ELR (cell line): ENCODE data around the gene EIF4E3.
A peak's percentile ranks its signal among the peaks of the same experiment; 100 is the strongest.

Source experiments
- DNase-seq: peaks from one replicate; pipeline ENCODE4 v3.0.0-alpha.2; 2015; ENCODE audit warnings: low read depth

Gene EIF4E3

DNA sequence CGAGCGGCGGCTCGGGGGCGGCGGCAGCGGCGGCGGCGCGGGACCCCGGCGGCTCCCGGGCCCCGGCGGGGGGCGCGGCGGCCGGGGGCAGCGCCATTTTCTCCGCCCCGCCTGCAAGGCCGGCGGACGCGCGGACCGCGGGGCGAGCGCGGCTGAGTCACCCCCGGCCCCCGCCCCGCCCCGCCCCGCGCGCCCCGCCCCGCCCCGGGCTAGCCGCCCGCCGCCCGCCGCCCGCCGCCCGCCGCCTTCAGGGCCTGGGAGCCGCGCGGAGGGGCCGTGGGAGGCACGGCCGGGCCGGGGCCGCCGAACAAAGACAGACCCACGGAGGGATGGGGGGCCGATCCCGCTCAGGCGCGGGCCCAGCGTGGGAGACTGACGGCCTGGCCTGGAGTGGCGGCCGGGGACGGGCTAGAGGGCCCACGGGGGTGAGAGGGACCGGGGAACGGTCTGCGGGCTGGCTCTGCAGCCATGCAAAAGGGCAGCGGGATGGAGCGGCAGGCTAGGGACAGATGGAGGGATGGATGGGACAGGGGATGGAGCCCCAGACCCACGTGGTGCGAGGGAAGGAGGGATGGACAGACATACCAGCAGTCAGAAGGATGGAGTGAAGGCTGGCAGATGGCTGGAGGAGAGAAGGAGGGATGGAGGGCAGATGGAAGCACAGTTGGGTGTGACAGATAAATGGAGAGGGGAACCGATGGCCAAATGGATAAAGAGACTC lies at the start of gene EIF4E3:
TSS of gene EIF4E3 (minus strand) at position 132 of the 721 bp plus-strand sequence. CDS start at position 97, 35 bp downstream.
- peak; percentile 49 for DNase-seq

DNA sequence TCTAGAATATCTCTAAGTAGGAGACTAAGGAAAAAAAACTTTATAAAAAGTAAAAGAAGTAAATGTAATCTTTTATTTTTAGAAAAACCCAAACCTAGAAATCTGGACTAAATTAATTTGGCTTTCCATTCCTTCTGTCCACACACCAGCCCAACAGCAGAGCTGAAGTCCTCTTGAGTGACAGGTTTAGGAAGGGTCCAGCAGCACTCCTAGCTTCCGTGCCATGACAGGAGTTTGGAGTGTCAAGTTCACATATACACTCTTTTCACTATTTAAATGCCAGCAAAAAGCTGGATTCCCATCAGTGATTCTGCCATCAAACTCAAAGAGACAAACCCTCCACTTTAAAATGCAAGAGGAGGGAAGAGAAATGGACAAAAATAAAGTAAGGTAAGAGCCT lies 46.7 kb upstream of the EIF4E3 start:
- no peak for DNase-seq

DNA sequence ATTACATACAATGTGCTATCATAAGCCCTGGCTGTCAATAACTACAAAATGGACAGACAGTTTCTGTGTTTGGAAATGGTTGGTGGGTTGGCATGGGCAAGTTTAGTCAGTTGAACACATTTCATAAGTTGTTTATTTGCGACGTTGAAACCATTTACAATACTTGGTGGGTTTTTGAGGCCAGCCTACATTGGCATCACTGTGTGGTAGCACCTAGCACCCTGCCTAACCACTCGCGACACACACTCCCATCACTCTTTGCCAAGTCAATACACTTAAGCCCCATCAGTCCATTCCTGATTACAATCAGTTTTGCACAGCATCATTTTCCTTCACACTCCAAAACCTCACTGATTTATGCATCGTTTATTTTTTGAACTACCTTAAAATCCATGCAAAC lies 45.9 kb upstream of the EIF4E3 start:
- no peak for DNase-seq

DNA sequence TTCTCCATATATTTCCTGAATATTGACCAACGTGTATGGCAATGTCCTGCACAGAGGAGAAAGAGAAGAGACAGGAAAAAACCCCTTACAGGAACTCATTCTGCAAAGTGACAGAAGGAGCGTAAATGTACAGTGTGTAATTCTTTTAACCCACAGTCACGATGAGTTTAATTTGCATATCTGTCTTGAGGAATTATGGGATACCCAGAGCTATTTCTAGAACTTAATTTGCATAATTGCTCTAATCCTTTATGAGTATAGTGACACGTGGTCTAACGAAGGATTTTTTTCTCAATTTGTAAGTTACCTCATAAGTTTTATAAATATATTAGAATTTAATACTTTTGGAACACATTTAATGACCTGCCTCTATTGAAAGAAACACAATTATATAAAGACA lies 38.2 kb upstream of the EIF4E3 start:
- DNase-seq = no peak

DNA sequence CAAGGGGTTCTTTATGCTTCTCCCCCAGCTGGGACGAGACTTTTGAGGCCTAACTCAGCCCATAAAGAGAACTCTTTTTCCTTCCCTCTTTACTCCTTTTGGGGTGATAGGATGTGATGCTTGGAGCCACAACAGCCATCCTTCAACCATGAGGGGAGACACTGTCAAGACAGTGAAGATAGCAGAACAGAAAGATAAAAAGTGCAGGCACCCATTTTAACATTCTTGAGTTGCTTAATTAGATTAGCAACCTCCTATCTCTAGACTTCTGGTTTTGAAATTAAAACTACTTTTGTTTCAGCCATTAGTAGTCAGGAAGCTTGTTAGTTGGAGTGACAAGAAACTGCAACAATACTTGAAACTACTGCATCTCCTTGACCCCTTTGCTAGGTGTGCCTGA lies 34.9 kb upstream of the EIF4E3 start:
- DNase-seq = no peak

DNA sequence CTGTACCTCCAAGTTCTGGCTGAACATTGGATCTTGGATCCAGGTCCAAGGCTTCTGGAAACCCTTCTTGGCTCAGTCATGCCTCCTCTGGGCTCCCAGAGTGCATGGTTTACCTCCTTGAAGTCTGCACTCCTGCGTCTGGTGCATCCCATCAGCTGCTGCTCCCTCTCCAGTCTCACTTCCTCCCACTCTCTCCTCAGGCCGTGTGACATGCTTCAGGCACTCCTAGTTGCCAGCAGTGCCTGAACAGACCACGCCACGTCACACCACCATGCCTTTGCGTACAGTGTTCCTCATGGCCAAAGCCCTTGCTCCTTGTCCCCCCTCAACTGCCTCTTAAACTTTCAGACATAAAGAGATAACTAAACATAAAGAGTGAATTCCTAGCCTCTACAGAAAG lies 34.2 kb upstream of the EIF4E3 start:
- no peak for DNase-seq

DNA sequence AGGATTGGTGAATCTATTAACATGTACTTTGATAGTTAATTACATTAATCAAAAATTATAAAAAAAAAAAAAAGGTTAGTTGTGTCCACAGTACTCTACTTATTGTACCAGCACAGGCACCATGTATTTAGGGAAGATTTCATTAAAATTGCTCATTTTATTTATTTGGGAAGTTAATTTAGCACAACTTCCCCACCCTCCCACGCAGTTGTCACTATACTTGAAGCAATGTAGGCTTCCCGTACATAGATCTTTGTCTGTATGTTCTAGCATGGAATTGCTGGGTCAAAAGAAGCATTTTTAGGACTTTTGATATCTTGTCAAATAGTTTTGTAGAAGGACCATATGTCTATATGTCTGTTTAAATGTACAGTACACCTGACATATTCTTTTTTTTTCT lies 32.9 kb upstream of the EIF4E3 start:
- DNase-seq = no peak

DNA sequence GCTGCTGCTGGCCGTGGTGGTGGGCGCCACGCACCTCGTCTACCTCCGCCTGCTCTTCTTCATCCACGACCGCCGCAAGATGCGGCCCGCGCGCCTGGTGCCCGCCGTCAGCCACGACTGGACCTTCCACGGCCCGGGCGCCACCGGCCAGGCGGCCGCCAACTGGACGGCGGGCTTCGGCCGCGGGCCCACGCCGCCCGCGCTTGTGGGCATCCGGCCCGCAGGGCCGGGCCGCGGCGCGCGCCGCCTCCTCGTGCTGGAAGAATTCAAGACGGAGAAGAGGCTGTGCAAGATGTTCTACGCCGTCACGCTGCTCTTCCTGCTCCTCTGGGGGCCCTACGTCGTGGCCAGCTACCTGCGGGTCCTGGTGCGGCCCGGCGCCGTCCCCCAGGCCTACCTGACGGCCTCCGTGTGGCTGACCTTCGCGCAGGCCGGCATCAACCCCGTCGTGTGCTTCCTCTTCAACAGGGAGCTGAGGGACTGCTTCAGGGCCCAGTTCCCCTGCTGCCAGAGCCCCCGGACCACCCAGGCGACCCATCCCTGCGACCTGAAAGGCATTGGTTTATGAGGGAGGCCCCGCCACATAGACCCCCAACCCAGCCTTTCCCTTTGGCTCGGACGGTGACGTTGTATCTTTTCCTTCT lies 29.5 kb upstream of the EIF4E3 start:
- no peak for DNase-seq

DNA sequence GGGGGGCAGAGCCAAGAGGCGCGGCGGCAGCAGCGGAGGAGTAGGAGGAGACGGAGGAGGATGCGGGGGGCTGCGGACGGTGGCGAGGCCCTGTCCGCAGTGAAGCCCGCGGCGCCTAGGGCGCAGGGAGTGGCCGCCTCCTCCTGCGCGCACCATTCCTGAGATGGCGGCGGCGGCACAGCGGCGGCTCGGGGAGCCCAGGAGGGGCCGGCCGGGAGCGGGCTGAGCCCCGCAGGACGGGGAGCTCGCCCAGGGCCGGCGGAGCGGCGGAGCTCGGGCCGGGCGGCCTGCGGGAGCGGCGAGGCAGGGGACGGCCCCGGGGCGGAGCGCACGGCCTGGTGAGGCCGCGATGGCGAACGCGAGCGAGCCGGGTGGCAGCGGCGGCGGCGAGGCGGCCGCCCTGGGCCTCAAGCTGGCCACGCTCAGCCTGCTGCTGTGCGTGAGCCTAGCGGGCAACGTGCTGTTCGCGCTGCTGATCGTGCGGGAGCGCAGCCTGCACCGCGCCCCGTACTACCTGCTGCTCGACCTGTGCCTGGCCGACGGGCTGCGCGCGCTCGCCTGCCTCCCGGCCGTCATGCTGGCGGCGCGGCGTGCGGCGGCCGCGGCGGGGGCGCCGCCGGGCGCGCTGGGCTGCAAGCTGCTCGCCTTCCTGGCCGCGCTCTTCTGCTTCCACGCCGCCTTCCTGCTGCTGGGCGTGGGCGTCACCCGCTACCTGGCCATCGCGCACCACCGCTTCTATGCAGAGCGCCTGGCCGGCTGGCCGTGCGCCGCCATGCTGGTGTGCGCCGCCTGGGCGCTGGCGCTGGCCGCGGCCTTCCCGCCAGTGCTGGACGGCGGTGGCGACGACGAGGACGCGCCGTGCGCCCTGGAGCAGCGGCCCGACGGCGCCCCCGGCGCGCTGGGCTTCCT lies 28.8 kb upstream of the EIF4E3 start, which contains the start of gene GPR27:
TSS of gene GPR27 (plus strand) at position 155 of the 909 bp plus-strand sequence. CDS start at position 350, 195 bp downstream.
- peak; percentile 1 for DNase-seq

DNA sequence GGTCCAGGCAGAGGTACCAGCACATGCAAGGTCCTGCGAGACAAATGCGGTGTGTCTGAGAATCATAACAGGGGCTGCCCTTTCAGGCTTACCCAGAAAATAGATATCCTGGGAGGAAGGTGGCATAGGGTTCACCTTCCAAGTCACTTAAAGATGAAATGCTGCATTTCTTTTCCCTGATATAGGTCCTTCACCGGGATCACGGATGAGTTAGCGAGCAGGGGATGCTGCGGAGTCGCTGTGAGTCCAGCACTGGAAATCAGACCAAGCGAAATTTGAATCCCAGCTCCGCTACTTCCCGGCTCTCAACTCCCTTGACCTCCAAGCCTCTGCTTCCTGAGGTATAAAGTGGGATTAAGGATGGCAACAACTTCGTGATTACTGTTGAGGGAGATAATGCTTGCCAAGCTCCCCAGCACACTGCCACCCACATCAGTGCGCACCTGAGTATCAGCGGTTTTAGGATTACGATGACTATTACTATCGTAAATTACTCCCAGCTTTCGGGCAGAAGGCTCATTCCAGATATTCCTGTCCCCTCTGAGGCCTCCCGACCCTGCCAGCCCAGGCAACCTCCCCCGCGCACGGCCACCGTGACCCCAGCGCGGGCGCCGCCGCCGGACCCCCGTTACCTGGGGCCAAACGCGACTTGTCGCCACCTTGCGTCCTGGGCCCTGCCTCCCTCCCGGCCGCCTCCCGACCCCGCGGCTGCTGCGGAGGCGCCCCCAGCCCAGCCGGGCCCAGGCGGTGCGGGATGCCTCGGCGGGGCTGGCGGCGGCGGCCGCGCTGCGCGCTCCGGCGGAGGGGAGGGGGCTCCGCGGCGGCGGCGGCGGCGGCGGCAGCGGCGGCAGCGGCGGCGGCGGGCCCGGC lies 27.9 kb upstream of the EIF4E3 start:
- no peak for DNase-seq

DNA sequence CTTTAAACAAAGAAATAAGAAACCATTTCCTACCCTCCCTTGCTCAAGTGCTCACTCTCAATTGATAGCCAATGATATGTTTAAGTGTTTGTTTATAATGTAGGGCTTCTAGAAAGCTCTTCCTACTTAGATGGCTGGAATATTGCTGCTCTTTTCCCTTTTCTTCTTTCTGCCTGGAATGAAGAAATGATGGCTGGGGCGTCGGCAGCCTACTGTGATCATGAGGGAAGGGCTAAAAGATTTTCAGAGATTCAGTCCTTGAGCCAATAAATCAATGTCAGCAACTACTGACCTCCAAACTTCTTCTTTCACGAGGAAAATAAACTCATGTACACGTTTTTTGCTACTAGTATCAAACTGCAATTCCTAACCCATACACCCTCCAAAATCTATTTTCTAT lies 26.4 kb upstream of the EIF4E3 start:
- no peak for DNase-seq

DNA sequence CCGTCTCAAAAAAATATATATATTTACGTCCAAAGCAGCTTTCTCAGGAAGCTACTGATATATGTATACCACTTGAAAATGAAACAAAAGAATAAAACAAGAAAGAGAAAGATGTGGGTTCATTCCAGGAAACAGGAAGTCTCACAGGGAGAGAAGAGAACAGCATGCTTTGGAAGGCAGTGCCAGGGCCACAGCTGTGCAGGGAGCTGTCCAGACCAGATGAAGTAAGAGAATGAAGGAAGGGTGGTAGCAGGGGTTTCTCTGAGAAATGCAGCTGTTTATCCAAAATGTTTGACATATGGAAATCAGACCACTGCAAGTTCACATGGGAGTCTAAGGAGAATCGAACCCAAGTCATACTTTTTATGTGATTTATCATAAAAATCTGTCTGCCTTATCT lies 19.5 kb upstream of the EIF4E3 start:
- no peak for DNase-seq

DNA sequence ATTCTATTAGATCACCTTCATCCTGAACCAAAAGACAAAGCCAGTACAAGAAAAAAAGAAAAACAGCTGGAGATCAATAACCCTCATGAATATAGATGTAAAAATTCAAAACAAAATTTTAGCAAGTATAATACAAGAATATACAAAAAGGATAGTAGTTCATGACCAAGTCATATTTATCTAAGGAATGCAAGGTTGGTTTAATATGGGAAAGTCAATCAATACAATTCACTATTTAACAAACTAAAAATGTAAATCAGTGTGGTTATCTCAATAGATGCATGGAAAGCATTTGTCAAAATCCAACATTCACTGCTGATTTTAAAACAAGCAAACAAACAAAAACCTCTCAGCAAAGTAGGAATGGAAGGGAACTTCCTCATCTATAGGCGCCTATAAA lies 17.4 kb upstream of the EIF4E3 start:
- DNase-seq = no peak

DNA sequence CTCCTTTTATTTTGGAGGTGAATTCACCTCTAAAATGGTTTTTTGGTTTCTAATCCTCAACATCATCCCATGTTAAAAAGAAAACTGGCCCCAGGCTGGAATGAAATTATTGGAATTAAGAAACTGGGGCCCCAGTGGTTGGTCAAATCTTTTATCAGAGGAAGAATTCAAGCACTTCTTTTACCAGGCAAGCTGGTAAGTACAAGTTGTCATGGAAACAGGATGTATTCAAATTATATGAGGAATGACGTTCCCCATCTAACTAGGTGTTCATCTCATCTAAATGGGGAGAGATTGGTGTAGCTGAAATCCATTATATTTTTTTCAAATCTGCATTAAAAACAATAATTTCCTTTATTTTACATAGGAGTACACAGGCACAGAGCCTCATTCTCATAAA lies 9.7 kb upstream of the EIF4E3 start:
- no peak for DNase-seq

DNA sequence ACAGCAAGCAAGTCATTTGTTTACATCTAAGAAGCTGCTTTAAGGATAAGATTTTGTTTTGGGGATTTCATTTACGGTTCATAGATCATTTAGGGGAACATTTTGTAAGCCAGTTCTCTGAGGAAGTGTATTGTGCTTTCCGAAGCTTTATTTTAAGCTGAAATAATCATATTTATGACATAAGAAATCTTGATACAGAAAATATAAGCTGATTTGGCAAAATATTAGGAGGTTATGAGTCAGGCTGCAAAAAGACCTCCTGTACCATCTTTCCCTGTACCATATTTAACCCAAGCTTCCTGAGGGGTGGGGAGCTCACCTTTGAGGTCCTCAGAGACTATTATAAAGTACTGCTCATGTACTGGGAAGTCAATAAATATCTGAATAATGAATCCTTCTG lies 8.1 kb upstream of the EIF4E3 start:
- DNase-seq = no peak

DNA sequence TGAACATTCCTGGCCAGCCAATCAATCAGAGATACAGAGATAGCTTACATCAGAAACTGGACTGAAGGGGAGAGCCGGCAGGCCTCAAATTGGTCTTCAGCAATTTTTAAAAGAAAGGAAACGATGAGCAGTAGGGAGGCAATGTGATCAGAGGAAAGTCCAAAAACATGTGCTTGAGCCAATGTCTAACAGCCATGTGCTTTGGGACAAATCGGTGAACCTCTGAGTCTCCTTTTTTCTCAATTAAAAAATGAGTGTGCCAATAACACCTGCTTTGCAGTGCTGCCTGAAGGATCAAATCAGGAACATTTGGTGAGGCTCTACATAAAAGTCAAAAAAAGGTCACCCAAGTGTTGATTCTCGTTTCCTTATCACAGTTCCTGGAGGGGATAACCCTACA lies 7.4 kb upstream of the EIF4E3 start:
- DNase-seq = no peak

DNA sequence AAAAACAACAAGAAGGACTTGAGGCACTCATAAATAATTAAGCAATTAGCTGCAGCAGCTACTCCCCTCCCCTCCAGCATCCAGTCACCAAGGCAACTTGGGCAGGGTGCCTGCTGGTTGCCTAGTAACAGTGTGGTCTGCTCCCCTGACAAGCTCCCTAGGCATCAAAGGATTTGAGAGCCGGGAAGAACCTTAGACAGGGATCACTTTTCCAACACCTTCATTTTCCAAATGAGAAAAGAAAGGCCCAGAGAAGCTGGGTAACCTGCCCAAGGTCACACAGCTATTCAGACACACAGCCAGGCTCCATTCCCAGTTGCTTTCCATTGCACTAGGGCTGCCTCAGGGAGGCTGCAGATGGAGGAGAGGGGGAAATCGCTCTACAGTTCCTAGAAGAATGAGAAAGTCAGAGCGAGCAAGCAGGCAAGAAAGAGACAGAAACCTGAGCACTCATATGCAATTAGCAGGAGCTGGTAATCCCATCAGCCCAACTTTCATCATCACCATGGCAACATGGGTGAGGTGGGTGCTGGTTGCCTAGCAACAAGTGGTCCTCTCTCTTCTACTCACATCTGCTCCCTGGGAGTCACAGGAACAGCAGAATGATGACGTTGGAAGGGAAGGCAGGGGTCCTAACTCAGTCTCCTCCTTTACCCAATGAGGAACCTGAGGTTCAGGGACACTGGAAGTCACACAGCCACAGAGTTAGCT lies 3.6 kb upstream of the EIF4E3 start:
- peak; percentile 13 for DNase-seq

DNA sequence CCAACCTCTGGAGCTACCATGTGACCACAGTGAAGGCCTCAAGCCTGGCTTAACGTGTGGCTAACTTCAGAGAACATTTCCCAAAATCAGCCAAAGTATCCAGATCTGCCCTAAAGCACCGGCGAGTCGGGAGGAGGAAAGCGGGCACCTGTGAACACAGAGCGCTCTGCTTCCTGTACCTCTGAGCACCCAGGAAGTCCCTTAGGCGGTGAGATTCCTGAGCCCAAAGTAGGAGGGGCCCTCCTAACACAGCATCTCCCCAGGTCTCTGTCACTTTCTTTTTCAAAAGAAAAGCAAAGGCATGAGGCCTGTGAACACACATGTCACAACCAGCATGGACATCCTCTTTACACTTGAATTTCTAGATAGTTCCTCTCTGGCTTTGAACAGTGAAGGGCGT lies 944 bp upstream of the EIF4E3 start:
- DNase-seq = no peak

DNA sequence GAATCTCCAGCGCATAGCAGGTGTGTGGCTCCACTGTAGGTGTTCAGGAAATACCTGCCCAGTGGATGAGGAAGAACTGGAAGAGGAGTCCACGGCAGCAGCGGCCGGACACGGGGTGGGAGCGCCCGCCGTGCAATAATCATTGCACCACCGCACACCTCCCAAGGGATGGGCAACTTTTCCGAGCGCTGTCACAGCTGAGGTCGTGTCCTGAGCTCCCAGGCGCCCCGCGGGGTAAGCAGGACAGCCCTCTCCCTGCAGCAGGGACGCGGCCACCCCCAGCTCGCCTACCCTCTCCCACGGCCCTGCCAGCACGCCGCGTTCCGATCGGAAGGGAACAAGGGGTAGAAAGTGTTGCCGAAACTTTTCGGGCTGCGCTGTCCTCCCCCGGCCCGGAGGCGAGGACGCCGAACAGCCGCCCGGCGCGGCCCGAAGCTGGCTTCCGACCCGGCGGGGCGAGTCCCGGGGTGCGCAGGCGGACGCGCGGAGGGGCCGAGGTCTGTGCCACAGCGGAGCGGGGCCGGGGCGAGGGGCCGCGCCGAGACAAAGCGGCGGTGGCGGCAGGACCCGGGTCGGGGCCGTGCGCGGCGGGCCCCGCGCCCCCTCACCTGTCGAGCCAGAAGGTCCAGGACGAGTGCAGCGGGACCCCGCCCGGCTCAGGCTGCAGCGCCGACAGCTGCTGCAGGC lies 475 bp downstream of the EIF4E3 start:
- DNase-seq = peak; percentile 17

DNA sequence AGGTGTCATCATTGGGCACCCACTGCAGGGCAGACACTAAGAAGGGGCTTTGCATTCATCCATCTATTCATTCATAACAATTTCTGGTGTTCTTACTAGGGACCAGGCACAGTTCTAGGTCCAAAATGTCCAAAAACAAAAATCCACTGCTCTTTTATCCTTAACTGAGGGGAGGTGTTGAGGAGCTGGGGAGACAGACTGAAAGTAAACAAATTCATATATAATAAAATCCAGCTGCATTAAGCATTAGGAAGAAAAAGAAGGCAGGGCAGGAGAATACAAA lies 1.1 kb downstream of the EIF4E3 start:
- DNase-seq = no peak
